ENCODE measurements around the gene GPR31. TPM values are rescaled to one million over a fixed set of nuclear protein-coding genes. Genes with fewer than 3 reads are reported as not detected.
A peak's percentile ranks its signal among the peaks of the same experiment; 100 is the strongest.

GPR31 gene
- total RNA-seq, 1 donor, result not detected

GRCh38 chr6:167141667-167142432 lies 15.9 kb downstream of the GPR31 start:
- DNase-seq (ENCODE audit: low read depth in 2 of 3, low spot score in 2 of 3), result peak; percentile 14 to 55 (median 37)

DNA sequence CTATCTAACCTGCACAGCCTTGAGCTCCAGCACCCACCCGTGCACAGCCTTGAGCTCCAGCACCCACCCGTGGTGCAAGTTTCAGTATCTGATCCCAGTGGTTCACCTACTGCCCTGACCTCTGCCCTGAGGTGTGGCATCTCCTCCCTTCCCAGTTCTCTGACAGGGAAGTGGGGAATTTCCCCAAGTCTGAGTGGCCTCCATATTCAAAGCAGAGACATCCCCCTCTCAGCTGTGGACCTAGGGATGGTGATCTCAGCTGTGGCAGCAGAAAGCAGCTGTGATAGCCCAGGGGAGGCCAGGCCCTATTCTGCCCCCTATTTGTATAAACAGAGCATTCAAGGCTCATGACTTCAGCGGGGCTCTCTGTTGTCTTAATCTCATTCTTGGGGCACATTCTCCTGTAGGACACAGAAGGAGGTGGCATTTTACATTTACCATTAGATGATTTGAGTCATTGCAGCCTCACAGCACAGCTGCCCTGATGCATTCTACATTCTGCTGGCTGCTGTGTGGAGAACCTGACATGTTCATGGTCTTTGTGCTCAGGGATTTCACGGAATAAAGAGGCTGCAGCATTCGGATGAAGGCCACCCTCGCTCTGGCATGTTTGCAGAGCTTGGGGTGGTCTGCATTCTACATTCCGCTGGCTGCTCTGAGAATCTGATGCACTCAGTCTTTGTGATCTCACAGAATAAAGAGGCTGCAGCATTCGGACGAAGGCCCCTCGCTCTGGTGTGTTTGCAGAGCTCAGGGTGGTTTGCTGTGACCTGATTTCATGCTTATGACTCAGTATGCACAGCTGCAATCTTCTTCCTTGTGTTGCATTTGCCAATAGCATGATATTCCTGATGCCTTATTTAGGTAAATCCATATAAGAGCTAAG lies 16.9 kb downstream of the GPR31 start:
- DNase-seq (ENCODE audit: low read depth in 2 of 3, low spot score in 2 of 3), result no peak

DNA sequence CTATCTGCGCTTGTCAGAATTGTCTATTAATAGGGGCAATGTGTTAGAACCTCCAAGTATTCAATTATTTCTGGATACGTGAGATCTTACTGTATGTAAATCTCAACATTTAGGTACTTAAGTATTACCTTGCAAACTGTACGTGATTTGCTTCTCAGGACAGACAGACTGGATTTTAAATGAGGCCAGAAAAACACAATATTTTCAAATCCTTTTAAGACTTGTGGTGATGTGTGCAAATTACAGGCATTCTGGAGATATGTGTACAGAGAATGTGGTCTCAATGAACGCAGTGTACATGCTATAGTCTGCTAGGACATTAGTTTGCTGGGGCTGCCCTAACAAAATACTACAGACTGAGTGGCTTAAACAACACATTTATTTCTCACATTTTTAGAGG lies 18.0 kb downstream of the GPR31 start:
- no peak for DNase-seq (ENCODE audit: low read depth in 2 of 3, low spot score in 2 of 3)

GRCh38 chr6:167137881-167138280 lies 19.9 kb downstream of the GPR31 start:
- no peak for DNase-seq (ENCODE audit: low read depth in 2 of 3, low spot score in 2 of 3)

DNA sequence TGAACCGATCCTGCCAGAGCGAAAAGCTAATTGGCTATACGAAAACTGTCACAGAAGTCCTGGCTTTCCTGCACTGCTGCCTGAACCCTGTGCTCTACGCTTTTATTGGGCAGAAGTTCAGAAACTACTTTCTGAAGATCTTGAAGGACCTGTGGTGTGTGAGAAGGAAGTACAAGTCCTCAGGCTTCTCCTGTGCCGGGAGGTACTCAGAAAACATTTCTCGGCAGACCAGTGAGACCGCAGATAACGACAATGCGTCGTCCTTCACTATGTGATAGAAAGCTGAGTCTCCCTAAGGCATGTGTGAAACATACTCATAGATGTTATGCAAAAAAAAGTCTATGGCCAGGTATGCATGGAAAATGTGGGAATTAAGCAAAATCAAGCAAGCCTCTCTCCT lies 20.7 kb downstream of the GPR31 start:
- DNase-seq (ENCODE audit: low read depth in 2 of 3, low spot score in 2 of 3), result peak in 1 of 3 donors; percentile 47

DNA sequence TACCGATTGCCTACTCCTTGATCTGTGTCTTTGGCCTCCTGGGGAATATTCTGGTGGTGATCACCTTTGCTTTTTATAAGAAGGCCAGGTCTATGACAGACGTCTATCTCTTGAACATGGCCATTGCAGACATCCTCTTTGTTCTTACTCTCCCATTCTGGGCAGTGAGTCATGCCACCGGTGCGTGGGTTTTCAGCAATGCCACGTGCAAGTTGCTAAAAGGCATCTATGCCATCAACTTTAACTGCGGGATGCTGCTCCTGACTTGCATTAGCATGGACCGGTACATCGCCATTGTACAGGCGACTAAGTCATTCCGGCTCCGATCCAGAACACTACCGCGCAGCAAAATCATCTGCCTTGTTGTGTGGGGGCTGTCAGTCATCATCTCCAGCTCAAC lies 21.4 kb downstream of the GPR31 start:
- no peak for DNase-seq (ENCODE audit: low read depth in 2 of 3, low spot score in 2 of 3)

DNA sequence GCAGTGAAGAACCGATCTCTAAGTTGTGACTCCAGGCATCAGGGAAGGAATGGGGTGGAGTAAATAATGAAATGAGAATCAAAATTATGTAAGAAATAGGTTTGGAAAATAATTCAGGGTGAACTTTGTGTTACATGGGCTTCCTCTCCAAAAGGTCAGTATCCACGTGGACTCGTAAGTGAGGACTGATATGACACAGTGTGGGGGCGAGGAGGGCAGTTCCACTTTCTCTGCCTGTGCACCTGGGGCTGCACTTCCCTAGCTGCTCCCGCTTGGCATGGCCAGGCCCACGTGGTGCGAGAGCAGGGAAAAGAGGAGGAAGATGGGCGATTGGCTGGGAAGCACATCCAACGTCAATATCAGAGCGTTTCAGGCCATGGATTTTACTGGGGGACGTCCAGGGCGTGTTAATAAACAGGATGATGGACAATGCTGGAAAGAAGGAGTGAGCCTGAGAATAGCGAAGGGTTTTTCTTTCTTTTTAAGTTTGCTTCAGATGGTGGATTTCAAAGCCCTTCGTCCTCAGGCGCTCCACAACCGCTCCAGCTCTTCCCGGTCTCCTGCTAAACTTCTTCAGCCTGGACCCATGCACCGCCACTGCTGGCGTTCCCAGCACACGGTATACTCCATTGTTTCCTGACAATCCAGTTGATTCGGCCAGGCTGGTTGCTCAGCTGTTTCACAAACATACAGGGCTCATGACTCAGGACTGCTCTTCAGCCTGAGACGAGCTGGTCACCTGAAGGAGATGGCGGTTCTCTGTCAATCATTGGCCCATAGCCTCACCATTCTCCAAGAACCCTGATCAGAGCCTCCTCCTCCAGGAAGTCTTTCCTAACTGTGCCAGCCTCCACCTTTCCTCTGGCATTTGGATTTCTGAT lies 23.1 kb downstream of the GPR31 start:
- no peak for DNase-seq (ENCODE audit: low read depth in 2 of 3, low spot score in 2 of 3)

- no peak for DNase-seq (ENCODE audit: low read depth in 2 of 3, low spot score in 2 of 3)
Measured at GRCh38 chr6:167130712-167131684, 26.8 kb downstream of the GPR31 start.

- no peak for DNase-seq (ENCODE audit: low read depth in 2 of 3, low spot score in 2 of 3)
Measured at GRCh38 chr6:167130008-167130677, 27.6 kb downstream of the GPR31 start.

- DNase-seq (ENCODE audit: low read depth in 2 of 3, low spot score in 2 of 3), result no peak
Measured at GRCh38 chr6:167129562-167129961, 28.2 kb downstream of the GPR31 start.

DNA sequence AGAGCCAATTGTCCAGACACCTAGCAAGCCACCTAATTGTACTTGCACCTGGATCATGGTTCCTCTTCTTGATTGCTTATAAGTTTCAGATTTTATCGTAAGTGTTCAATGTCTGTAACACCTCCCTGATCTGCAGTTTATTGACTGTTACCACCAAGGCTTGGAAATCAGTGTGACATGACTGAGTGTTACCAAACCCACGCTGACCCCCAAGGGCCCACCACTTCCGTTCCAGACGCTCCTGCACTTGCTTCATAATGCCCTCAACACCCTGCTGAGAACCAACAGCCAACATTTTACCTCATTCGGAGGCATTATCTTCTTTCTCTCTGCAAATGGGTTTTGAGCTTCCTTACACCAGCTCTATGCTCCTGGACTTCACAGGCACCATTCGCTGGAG lies 28.6 kb downstream of the GPR31 start:
- no peak for DNase-seq (ENCODE audit: low read depth in 2 of 3, low spot score in 2 of 3)

DNA sequence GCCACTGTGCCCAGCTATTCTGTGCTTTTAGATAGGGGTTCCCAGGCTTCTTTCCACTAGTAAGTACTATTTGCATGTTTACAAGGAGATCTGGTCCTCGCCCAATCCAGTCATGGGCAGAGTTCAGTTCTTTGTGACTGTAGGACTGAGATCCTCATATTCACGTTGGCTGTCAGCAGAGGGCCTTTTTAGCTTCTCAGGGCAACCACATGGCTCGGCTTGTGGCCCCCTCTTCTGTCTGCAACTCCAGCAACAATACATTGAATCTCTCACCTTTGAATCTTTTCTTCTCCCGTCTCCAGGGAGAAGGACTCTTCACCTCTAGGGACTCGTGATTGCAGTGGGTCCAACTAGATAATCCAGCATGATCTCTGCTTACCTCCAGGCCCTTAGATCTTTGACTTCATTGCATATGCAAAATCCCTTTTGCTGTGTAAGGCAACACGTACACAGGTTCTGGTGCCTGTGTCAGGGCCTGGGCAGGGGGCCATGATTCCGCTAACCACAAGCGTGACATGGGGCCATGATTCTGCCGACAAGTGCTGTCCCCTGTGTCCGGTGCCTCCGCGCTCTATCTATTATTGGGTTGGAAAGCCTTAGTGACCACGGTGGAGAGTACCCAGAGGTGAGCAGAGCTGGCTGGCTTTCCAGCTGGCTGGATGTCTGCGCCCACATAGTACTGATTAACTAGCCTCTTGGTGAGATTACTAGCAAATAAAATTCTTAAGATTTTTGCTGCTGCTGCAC lies 29.8 kb downstream of the GPR31 start:
- no peak for DNase-seq (ENCODE audit: low read depth in 2 of 3, low spot score in 2 of 3)

- no peak for DNase-seq (ENCODE audit: low read depth in 2 of 3, low spot score in 2 of 3)
Measured at GRCh38 chr6:167125855-167126349, 31.9 kb downstream of the GPR31 start.

DNA sequence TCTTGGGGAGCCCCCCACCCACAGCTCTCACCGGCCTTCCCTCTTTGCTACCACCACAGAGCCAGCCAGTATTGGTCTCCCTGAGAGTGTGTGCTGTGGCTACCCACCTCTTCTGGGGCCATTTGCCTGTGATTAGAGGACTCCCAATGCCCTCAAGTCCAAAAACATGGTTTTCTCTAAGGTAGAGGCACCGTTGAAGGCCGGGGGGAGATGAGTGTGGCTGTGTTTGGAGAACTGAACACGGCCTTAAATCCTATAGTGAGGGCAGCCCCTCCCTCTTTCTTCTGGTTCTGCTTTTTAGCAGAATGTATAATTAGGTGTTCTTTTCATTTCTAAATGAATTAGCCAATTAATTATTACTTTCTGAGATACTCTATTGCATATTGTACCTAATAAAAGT lies 32.4 kb downstream of the GPR31 start:
- DNase-seq (ENCODE audit: low read depth in 2 of 3, low spot score in 2 of 3), result peak in 1 of 3 donors; percentile 42

DNA sequence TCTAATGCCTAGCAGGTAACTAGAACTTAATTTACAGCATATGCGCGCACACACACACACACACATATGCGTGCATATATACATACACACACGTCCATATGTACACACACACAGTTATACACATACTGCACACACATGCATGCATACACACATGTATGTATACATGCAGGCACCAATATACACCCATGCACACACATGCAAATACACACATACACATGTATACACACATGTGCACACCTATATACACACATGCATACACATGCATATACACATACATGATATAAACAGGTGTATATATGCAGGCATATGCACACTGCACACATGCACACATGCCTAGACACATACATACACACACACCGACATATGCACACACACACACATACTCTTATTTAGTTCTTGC lies 33.0 kb downstream of the GPR31 start:
- no peak for DNase-seq (ENCODE audit: low read depth in 2 of 3, low spot score in 2 of 3)

GRCh38 chr6:167122827-167123657 lies 34.7 kb downstream of the GPR31 start, which contains the start of gene CCR6:
Gene CCR6, plus strand, starts transcription at chr6:167123096. Its CDS starts 13,039 bp downstream, at chr6:167136135.
- no peak for DNase-seq (ENCODE audit: low read depth in 2 of 3, low spot score in 2 of 3)

Data from hematopoietic multipotent progenitor cell (in vitro differentiated cells).